Tibial nerve (tissue), 4 donors: ENCODE measurements around the gene DOK3. TPM values are rescaled to one million over a fixed set of nuclear protein-coding genes. Genes with fewer than 3 reads are reported as not detected.
A peak's percentile ranks its signal among the peaks of the same experiment; 100 is the strongest.

Experiments used
- DNase-seq, 2 donors: peaks; one replicate each; pipeline ENCODE4 v3.0.0-alpha.2; 2019; ENCODE audit warnings: low spot score in 2 of 2
- H3K27ac ChIP-seq, 4 donors: fragments of 200-600 bp; sonication (generic) in 3 of 4; one replicate each; pipeline ENCODE4 v1.5.1; 2017 to 2019; ENCODE audit warnings: mild to moderate bottlenecking in 1 of 4
- H3K27me3 ChIP-seq, 2 donors: fragments of 200-600 bp; sonication (generic) in 1 of 2; one replicate each; pipeline versions ENCODE4 v1.5.1 to v1.6.0; 2017 to 2019
- H3K36me3 ChIP-seq, 3 donors: fragments of 200-600 bp; sonication (generic); one replicate each; pipeline ENCODE4 v1.5.1; 2018 to 2019
- H3K4me1 ChIP-seq, 4 donors: fragments of 200-600 bp; sonication (generic) in 3 of 4; one replicate each; pipeline ENCODE4 v1.5.1; 2017 to 2019
- H3K4me3 ChIP-seq, 4 donors: fragments of 200-600 bp; sonication (generic) in 3 of 4; one replicate each; pipeline ENCODE4 v1.5.1; 2017 to 2019; ENCODE audit warnings: mild to moderate bottlenecking in 1 of 4, moderate library complexity in 1 of 4
- H3K9me3 ChIP-seq, 4 donors: fragments of 200-600 bp; sonication (generic) in 3 of 4; one replicate each; pipeline ENCODE4 v1.5.1; 2017 to 2019
- EP300 ChIP-seq, 2 donors: sonication (generic); formaldehyde crosslinking; IDR thresholded peaks; one replicate each; pipeline ENCODE4 v1.6.1; 2017; ENCODE audit warnings: antibody characterized with exemption in 2 of 2, mild to moderate bottlenecking in 1 of 2
- POLR2A ChIP-seq, 2 donors: fragments of 450-650 bp; IDR thresholded peaks; one replicate each; pipeline ENCODE4 v1.6.1; 2017; ENCODE audit warnings: antibody characterized with exemption in 2 of 2, mild to moderate bottlenecking in 2 of 2, moderate library complexity in 2 of 2
- WGBS, 2 donors: methylation state at CpG; one replicate each; pipeline ENCODE4 v1.1.5; 2018; 5-methylcytosine and 5-hydroxymethylcytosine counted together
- total RNA-seq, 4 donors: library from RNA; depleted of rRNA; stranded (reverse); fragments of >200 nt; gene quantifications; one replicate each; pipeline ENCODE4 v1.1.0, GENCODE V29; 2016
- TF ChIP-seq, protein P1 (sequence below), 5 experiments: fragments of 200-600 bp in 3 of 5; fragments of 450-650 bp in 2 of 5; sonication (generic) in 3 of 5; IDR thresholded peaks; one replicate each; pipeline ENCODE4 v1.5.1; 2016 to 2019; ENCODE audit warnings: antibody characterized with exemption in 5 of 5, mild to moderate bottlenecking in 3 of 5, moderate library complexity in 2 of 5

Gene DOK3
- total RNA-seq, 4 donors from 2014 or later: 7.8 to 20.1 (median 11.5) TPM

DNA sequence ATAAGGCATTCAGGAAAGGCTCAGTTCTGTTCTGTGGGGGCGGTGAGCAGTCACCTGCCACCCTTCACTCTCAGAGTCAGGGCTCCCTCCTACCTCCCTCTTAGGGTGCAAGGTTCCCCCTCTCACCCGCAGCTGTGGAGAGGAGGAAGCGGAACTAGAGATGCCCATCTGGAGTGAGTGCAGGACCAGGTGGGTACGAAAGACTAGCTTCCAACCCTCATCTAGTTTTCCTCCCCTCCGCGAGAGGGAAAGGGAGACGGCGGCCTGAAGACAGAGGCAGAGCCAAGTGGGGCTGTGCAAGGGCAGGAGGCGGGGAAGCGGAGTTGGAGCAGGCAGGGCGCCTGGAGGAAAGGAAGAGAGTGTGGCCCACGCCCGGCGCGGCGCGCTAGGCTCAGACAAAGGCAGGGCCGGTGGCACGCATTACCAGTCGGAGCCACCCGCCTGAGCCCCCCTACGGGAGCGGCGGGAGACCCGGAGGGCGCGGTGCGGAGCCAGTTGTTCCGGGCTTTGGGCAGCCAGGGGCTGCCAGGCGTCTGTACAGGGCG lies 55.7 kb downstream of the DOK3 start:
- Histone ChIP-seq H3K27ac (peak overlapping the region in 3 of 4 donors; percentile 63 to 80 (median 79)), H3K36me3 (peaks cover 0 to 13% (median 0%) of the 10 kb centered on the region in 3 donors), H3K9me3 (no peaks in the 10 kb centered on the region), H3K4me1 (peaks cover 0 to 38% (median 23%) of the 10 kb centered on the region in 4 donors), H3K27me3 (peaks cover 0 to 25% of the 10 kb centered on the region in 2 donors), H3K4me3 (peak overlapping the region; percentile 45 to 72 (median 54))
- no peak for DNase-seq
- TF ChIP-seq EP300 (IDR thresholded peaks at IDR 0.05) (no peak), POLR2A (IDR thresholded peaks at IDR 0.05) (no peak)
- TF ChIP-seq, protein P1, sequence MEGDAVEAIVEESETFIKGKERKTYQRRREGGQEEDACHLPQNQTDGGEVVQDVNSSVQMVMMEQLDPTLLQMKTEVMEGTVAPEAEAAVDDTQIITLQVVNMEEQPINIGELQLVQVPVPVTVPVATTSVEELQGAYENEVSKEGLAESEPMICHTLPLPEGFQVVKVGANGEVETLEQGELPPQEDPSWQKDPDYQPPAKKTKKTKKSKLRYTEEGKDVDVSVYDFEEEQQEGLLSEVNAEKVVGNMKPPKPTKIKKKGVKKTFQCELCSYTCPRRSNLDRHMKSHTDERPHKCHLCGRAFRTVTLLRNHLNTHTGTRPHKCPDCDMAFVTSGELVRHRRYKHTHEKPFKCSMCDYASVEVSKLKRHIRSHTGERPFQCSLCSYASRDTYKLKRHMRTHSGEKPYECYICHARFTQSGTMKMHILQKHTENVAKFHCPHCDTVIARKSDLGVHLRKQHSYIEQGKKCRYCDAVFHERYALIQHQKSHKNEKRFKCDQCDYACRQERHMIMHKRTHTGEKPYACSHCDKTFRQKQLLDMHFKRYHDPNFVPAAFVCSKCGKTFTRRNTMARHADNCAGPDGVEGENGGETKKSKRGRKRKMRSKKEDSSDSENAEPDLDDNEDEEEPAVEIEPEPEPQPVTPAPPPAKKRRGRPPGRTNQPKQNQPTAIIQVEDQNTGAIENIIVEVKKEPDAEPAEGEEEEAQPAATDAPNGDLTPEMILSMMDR (IDR thresholded peaks at IDR 0.05): no peak
- 5 to 10% methylated on average over 19 to 24 of the region's 31 CpGs for WGBS, 2 donors

DNA sequence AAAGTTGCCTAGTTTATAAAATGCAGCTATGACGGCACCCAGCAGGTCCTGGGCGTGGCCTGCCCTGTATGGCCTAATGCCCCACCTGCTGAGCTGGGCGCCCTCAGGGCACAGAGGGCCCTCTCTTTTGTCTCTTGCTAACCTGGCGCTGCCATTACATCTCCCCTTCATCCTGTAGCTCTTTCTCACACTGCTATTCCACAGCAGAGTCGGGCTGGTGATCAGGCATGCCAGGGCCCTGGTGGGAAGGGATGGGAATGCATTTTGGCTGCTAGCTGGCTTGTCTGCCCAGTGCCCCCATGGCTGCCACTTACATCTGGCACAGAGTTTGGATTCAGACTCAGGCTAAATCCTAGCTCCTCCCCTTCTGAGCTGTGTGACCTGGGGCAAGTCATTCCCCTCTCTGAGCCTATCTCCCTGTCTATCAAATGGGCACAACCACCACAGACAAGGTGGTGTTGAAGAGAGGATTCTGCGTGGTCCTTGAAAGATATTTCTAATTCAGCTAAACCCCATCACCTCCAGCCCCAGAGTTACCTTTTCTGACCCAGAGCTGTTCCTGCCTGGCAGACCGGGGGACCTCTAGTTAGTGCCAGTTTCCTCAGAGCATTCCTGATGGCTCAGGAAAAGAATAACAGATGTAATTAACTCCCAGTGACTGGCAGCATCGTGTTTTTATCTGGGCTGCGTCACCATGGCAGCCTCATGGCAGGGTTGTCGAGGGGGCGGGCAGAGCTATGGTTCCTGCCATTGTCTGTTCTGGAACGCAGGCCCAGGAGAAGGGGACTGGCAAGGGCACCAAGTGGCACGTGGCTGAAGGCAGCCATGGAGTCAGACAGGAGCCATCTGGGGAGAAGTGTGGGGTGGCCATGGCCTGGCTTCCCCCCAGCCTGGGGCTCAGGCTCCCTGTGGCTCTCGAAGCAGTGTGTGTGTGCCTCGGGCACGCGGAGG lies 56.7 kb downstream of the DOK3 start:
- Histone ChIP-seq H3K27ac (peak overlapping the region in 1 of 4 donors; percentile 63), H3K36me3 (peaks cover 0 to 3% (median 0%) of the 10 kb centered on the region in 3 donors), H3K4me3 (no peak overlapping the region), H3K4me1 (peaks cover 0 to 46% (median 28%) of the 10 kb centered on the region in 4 donors), H3K27me3 (peaks cover 0 to 35% of the 10 kb centered on the region in 2 donors), H3K9me3 (no peaks in the 10 kb centered on the region)
- TF ChIP-seq POLR2A (IDR thresholded peaks at IDR 0.05) (no peak), EP300 (IDR thresholded peaks at IDR 0.05) (peak in 1 of 2 donors; percentile 17)
- DNase-seq: no peak
- WGBS, 2 donors: 75 to 76% methylated on average over 16 to 17 of the region's 17 CpGs

Other genes with a start within 250 kb of the DOK3 start
- 10 to 100 TPM; 24.1 to 56.7 (median 35.4) TPM for gene RAB24, start 206.1 kb downstream of the DOK3 start, total RNA-seq
- gene PRELID1, start 206.0 kb downstream of the DOK3 start, total RNA-seq: 10 to 100 TPM; 52.6 to 87.0 (median 65.2) TPM
- gene MXD3, start 197.9 kb downstream of the DOK3 start, total RNA-seq: 10 to 100 TPM in 2 of 4 donors, 1 to 10 TPM in 2; 5.2 to 33.9 (median 14.7) TPM
- gene LMAN2, start 158.2 kb downstream of the DOK3 start, total RNA-seq: 100 to 1,000 TPM; 144 to 179 (median 154) TPM
- gene RGS14, start 151.9 kb downstream of the DOK3 start, total RNA-seq: 10 to 100 TPM; 10.2 to 29.6 (median 16.4) TPM
- gene SLC34A1, start 125.4 kb downstream of the DOK3 start, total RNA-seq: not detected
- gene PFN3, start 109.2 kb downstream of the DOK3 start, total RNA-seq: not detected
- gene F12, start 100.3 kb downstream of the DOK3 start, total RNA-seq: 1 to 10 TPM in 1 of 4 donors, under 1 TPM in 1, not detected in 2; 0.59 to 4.5 TPM
- gene GRK6, start 83.2 kb downstream of the DOK3 start, total RNA-seq: 10 to 100 TPM; 19.4 to 26.4 (median 23.2) TPM
- gene PRR7, start 63.0 kb downstream of the DOK3 start, total RNA-seq: 10 to 100 TPM in 1 of 4 donors, 1 to 10 TPM in 3; 5.1 to 11.2 (median 7.5) TPM
- 100 to 1,000 TPM in 3 of 4 donors, 10 to 100 TPM in 1; 89.8 to 139 (median 111) TPM for gene DBN1, start 36.2 kb downstream of the DOK3 start, total RNA-seq
- 100 to 1,000 TPM in 1 of 4 donors, 10 to 100 TPM in 3; 78.0 to 138 (median 89.9) TPM for gene PDLIM7, start 12.2 kb downstream of the DOK3 start, total RNA-seq
- 100 to 1,000 TPM in 2 of 4 donors, 10 to 100 TPM in 2; 85.3 to 139 (median 105) TPM for gene DDX41, start 7.1 kb upstream of the DOK3 start, total RNA-seq
- 100 to 1,000 TPM in 3 of 4 donors, 10 to 100 TPM in 1; 82.4 to 152 (median 115) TPM for gene FAM193B, start 44.7 kb upstream of the DOK3 start, total RNA-seq
- gene TMED9, start 82.4 kb upstream of the DOK3 start, total RNA-seq: 10 to 100 TPM; 83.3 to 97.1 (median 95.8) TPM
- gene B4GALT7, start 90.3 kb upstream of the DOK3 start, total RNA-seq: 10 to 100 TPM; 13.6 to 41.1 (median 29.8) TPM